IPS DF 6.9 (cell line): ENCODE results near the gene MYH11.
"Not testable (repeated sequence)": the region's sequence is repeated elsewhere in the genome, so short reads cannot be mapped to it uniquely, and the experiment has no call there.

Experiments used
- DNase-seq: peaks from one replicate; pipeline ENCODE4 v3.0.0-alpha.2; 2013; ENCODE audit warnings: low read depth, low spot score
- H3K27ac ChIP-seq: one replicate; pipeline ENCODE4 v1.5.1; 2013; ENCODE audit warnings: low read length, control low read depth
- H3K27me3 ChIP-seq: 2 replicates; pipeline ENCODE4 v1.6.1; 2013; ENCODE audit warnings: mild to moderate bottlenecking, low read length; ENCODE audit not compliant: control insufficient read depth, insufficient read depth
- H3K36me3 ChIP-seq: 2 replicates; pipeline ENCODE4 v1.6.1; 2013; ENCODE audit warnings: low read length; ENCODE audit not compliant: control insufficient read depth, insufficient read depth
- H3K4me1 ChIP-seq: 2 replicates; pipeline ENCODE4 v1.6.1; 2013; ENCODE audit warnings: low read length; ENCODE audit not compliant: control insufficient read depth, insufficient read depth
- H3K4me3 ChIP-seq: 2 replicates; pipeline ENCODE4 v1.5.1; 2013; ENCODE audit warnings: mild to moderate bottlenecking, low read length
- H3K9me3 ChIP-seq: 2 replicates; pipeline ENCODE4 v1.6.1; 2013; ENCODE audit warnings: low read length, inconsistent platforms; ENCODE audit not compliant: control insufficient read depth, insufficient read depth
- WGBS: extraction: QIAGEN DNeasy Blood & Tissue Kit; methylation state at CpG from one replicate; pipeline ENCODE4 v1.1.7; 2013; ENCODE audit warnings: mixed read lengths, missing lambda C conversion rate; ENCODE audit not compliant: insufficient read length, insufficient coverage; 5-methylcytosine and 5-hydroxymethylcytosine counted together

The MYH11 gene

DNA sequence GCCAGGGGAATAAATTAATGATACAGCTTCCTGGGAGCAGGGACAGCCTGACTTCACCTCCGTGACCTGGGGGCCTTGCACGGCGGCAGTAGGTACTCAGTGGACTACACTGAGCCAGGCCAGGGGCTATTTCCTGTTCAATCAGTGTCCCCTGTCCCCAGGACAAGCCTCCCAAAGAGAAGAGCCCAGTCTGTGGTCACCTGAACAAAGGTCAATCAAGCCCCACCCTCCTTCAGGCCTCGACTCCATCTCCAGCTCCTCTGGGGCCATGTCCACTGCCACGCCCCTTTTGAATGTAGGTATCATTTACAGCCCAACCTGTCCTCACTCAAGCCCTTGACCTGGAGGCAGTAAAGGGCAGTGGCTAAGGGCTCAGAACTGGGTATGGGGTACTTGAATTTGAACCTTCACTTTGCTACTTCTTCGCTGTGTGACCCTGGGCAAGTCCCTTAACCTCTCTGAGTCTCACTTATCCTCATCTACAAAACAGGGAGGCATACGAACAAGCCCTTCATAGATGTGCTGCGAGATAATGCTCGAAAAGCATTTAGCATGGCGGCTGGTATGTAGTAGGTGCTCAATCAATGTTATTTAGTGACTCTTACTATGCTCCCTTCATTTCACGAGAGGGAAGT lies 29.0 kb downstream of the MYH11 start:
- Histone ChIP-seq H3K4me1 (no peaks in the 10 kb centered on the region), H3K9me3 (no peaks in the 10 kb centered on the region), H3K27ac (no peak overlapping the region), H3K4me3 (no peak overlapping the region), H3K36me3 (no peaks in the 10 kb centered on the region), H3K27me3 (no peaks in the 10 kb centered on the region)
- WGBS: no CpG with 5 or more reads among the region's 11 CpGs
- DNase-seq: no peak

DNA sequence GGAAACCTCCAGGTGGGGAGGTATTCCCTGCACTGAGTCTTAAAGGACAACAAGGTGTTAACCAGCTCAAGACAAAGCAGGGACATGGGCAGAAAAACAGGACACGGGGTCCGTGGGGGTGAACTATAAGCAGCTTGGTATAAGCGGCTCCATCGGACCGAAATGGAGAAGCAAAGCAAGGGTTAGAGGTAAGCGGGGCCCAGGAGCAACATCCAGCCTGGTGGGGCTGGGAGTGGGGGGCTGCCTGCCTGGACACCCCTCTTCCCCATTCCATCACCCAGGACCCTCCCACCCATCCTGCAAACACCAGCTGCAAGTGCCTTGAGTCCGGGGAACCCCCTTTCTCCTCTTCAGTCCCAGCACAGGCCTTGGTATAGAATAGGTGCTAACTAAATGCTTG lies 29.5 kb downstream of the MYH11 start:
- no CpG with 5 or more reads among the region's 7 CpGs for WGBS
- no peak for DNase-seq
- no peaks in the 10 kb centered on the region for H3K4me1 ChIP-seq
- no peak overlapping the region for H3K27ac ChIP-seq
- H3K27me3 ChIP-seq: no peaks in the 10 kb centered on the region
- H3K4me3 ChIP-seq: no peak overlapping the region
- H3K36me3 ChIP-seq: no peaks in the 10 kb centered on the region
- H3K9me3 ChIP-seq: no peaks in the 10 kb centered on the region

DNA sequence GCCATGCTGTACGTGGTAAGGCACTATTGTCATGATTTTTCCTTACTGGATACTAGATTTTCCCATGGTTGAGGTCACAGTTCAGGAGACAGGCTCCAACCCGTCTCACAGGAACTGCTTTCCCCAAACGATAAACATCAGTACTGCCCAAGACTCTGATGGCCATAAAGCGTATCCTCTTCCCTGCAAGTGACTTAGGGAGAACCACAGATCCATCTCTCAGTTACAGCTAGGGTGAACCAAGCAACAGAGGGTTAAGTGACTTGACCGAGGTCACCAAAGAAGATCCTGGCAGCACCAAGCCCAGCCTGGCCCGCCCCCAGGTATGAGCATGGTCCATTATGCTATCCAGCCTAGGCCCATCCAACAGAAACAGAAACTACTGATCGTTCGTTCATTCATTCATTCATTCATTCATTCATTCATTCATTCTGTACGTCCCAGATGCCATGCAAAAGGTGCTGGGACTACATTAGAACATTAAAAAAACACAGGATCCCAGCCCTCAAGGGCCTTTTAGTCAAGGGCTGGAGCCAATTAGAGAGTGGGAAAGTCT lies 31.0 kb downstream of the MYH11 start:
- Histone ChIP-seq H3K27ac (no peak overlapping the region), H3K9me3 (no peaks in the 10 kb centered on the region), H3K4me3 (no peak overlapping the region), H3K36me3 (no peaks in the 10 kb centered on the region), H3K27me3 (no peaks in the 10 kb centered on the region), H3K4me1 (no peaks in the 10 kb centered on the region)
- no peak for DNase-seq
- WGBS: no CpG with 5 or more reads among the region's 9 CpGs

DNA sequence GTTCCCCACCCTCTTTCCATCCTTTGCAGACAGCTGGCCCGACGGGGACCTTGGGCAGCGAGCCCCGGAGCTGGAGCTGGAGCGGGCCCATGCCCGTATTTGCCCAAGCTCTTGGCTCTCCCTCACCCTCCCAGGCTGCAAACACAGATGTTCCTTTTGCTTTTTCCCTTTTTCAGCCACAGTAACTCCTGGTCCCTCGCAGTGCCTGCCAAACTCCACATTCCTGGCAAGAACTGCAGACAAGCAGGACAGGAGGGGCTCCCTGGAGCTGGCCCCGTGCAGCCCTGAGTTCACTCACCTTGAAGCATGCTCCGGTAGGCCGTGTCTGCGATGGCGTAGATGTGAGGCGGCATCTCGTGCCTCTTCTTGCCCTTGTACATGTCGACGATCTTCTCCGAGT lies 33.9 kb downstream of the MYH11 start:
- H3K9me3 ChIP-seq: no peaks in the 10 kb centered on the region

DNA sequence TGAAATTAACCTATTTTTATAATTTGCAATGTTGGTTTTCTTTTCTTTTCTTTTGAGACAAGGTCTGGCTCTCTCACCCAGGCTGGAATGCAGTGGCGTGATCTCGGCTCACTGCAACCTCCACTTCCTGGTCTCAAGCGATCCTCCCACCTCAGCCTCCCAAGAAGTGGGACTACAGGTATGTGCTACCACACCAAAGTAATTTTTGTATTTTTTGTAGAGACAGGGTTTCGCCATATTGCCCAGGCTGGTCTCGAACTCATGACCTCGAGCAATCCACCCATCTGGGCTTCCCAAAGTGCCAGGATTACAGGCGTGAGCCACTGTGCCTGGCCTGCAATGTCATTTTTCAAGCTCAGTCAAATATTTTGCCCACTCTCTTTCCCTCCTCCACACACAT lies 36.0 kb downstream of the MYH11 start:
- H3K27ac ChIP-seq: no peak overlapping the region
- no peaks in the 10 kb centered on the region for H3K36me3 ChIP-seq
- no peaks in the 10 kb centered on the region for H3K27me3 ChIP-seq
- WGBS: no CpG with 5 or more reads among the region's 7 CpGs
- H3K4me3 ChIP-seq: no peak overlapping the region
- H3K4me1 ChIP-seq: no peaks in the 10 kb centered on the region
- H3K9me3 ChIP-seq: no peaks in the 10 kb centered on the region
- no peak for DNase-seq

More for the DNA sequence above, 33.9 kb downstream of the MYH11 start:
- H3K36me3 ChIP-seq: no peaks in the 10 kb centered on the region
- H3K4me1 ChIP-seq: no peaks in the 10 kb centered on the region
- no peaks in the 10 kb centered on the region for H3K27me3 ChIP-seq
- H3K27ac ChIP-seq: no peak overlapping the region
- WGBS: no CpG with 5 or more reads among the region's 17 CpGs
- DNase-seq: no peak
- H3K4me3 ChIP-seq: no peak overlapping the region

DNA sequence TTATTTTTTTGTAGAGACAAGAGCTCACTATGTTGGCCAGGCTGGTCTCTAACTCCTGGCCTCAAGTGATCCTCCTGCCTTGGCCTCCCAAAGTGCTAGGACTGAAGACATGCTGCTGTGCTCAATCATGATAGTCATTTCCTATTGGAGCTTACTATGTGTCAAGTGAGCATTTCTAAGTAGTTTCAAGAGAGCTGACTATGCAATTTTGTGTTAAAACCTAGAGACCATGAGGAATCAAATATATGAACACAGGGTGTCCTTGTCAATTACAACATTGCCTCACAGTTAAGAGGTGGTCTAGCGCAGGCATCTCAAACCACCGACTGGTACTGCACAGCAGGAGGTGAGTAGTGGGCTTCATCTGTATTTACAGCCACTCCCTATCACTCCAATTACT lies 37.8 kb downstream of the MYH11 start:
- no peaks in the 10 kb centered on the region for H3K9me3 ChIP-seq
- WGBS: no CpG with 5 or more reads among the region's 2 CpGs

DNA sequence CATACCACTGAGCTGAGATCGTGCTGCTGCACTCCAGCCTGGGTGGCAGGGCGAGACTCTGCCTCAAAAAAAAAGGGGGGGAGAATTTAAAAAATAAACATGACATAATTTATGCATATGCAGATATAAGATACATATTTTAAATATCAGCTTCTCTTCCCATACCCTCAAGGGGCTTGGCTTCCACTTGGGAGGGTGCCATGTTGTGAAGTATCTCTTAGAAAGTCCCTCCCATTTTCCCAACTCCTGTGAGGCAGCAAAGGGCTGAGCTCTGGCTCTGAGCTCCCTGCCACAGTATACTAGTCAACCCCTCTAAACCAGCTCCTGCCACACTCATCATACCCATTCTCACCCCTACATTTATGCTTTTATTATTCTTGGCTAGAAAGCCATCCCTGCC lies 39.4 kb downstream of the MYH11 start:
- Histone ChIP-seq H3K36me3 (no peaks in the 10 kb centered on the region), H3K27ac (no peak overlapping the region), H3K27me3 (no peaks in the 10 kb centered on the region), H3K4me1 (no peaks in the 10 kb centered on the region), H3K9me3 (no peaks in the 10 kb centered on the region), H3K4me3 (no peak overlapping the region)
- no peak for DNase-seq
- no CpG with 5 or more reads among the region's 2 CpGs for WGBS

More for the DNA sequence above, 37.8 kb downstream of the MYH11 start:
- H3K27me3 ChIP-seq: no peaks in the 10 kb centered on the region
- no peak overlapping the region for H3K27ac ChIP-seq
- no peaks in the 10 kb centered on the region for H3K4me1 ChIP-seq
- no peaks in the 10 kb centered on the region for H3K36me3 ChIP-seq
- no peak for DNase-seq
- H3K4me3 ChIP-seq: no peak overlapping the region

DNA sequence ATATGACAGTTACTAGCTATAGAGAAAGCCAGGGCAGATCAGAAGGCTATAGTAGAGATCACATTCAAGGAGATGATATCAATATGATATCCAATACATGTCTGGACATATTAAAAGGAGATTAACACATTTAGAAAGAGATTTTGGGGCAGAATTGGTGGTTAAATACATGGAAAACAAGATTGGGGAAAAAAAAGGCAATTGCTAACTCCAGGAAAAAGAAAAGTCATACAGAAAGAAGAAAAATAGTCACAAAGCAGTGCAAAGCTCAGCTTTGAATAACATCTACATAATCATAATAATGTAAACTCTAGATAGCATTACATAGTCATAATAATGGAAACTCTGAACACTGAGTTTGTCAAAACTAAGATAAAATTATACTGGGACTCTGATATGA lies 40.6 kb downstream of the MYH11 start:
- no peaks in the 10 kb centered on the region for H3K4me1 ChIP-seq

DNA sequence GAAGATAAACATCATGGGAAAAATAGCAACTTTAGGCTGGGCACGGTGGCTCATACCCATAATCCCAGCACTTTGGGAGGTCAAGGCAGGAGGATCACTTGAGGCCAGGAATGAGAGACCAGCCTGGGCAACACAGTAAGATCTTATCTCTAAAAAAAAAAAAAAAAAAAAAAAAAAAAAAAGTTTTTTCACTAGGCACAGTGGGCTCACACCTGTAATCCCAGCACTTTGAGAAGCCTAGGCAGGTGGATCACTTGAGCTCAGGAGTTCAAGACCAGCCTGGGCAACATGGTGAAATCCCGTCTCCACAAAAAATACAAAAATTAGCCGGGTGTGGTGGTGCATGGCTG lies 44.5 kb downstream of the MYH11 start:
- WGBS: no CpG with 5 or more reads among the region's 3 CpGs
- not testable (repeated sequence) for H3K4me3 ChIP-seq, H3K27ac ChIP-seq

More for the DNA sequence above, 40.6 kb downstream of the MYH11 start:
- no peaks in the 10 kb centered on the region for H3K27me3 ChIP-seq
- no peak overlapping the region for H3K27ac ChIP-seq
- no peak for DNase-seq
- no peak overlapping the region for H3K4me3 ChIP-seq
- H3K36me3 ChIP-seq: no peaks in the 10 kb centered on the region
- no peaks in the 10 kb centered on the region for H3K9me3 ChIP-seq

DNA sequence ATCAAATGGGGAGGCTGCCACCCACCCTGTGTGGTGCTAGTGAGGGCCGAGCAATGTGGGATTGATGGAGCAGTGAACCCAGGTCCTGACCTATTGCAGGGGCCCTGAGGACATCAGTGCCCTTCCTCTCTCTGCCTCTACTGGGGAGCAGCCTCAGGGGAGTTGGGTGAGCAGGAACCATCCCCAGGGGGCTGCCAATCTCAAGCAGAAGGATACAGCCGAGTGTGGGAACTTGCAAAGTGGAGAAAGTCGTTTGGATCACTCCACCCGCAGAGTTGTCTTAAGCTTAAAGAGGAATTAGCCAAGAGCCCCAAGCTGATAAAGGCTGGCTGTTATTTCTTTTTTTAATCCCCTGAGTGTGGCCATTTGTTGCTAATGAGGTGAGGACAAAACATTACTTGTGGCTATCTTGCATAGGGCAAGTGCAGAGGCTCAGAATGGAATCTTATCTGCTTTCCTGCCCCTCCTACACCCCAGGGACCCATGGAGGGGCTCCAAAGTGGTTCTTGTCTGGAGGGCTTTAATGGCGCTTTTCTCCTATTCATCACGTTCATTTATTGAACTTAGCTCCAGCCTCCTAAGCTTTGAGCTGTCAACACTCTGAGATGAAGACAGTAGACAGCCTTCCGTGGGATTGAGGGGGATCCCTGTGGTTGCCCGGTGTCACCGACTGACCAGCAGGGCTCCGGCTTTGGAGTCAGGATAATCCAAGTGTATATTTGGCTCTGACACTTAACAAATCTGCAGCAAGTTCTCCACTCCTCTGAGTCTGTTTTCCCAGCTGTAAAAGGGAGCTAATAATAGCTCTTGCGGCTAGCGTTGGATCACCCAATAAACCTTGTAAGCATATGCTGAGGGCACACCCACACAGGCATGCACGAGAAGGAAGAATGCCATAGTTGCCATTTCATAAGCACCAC lies 45.1 kb downstream of the MYH11 start:
- H3K4me1 ChIP-seq: no peaks in the 10 kb centered on the region
- no peaks in the 10 kb centered on the region for H3K36me3 ChIP-seq
- WGBS: no CpG with 5 or more reads among the region's 13 CpGs
- H3K9me3 ChIP-seq: no peaks in the 10 kb centered on the region
- H3K4me3 ChIP-seq: no peak overlapping the region
- H3K27me3 ChIP-seq: no peaks in the 10 kb centered on the region
- no peak for DNase-seq
- no peak overlapping the region for H3K27ac ChIP-seq

More for the DNA sequence above, 44.5 kb downstream of the MYH11 start:
- not testable (repeated sequence) for H3K9me3 ChIP-seq, H3K27me3 ChIP-seq, H3K36me3 ChIP-seq, H3K4me1 ChIP-seq, DNase-seq
